Subcutaneous adipose tissue (tissue), 4 donors: ENCODE measurements around the gene NSD2. TPM values are rescaled to one million over a fixed set of nuclear protein-coding genes. Genes with fewer than 3 reads are reported as not detected.

Experiments used
- CTCF ChIP-seq: fragments of 450-650 bp; IDR thresholded peaks from one replicate; pipeline ENCODE4 v1.5.1; 2016; ENCODE audit warnings: low read depth, mild to moderate bottlenecking, control low read depth, antibody characterized with exemption, moderate library complexity
- total RNA-seq, 4 donors: library from RNA; depleted of rRNA; stranded (reverse); fragments of >200 nt; gene quantifications; one replicate each; pipeline ENCODE4 v1.1.0, GENCODE V29; 2016

The NSD2 gene
- total RNA-seq, 4 donors from 2014 or later: 22.3 to 49.9 (median 33.7) TPM

GRCh38 chr4:1968686-1969295 lies 97.6 kb downstream of the NSD2 start:
- no peak for TF ChIP-seq CTCF

- TF ChIP-seq CTCF: no peak
These were observed 98.9 kb downstream of the NSD2 start for GRCh38 chr4:1969928-1970723.

- TF ChIP-seq CTCF: no peak
These were observed 99.7 kb downstream of the NSD2 start for GRCh38 chr4:1970926-1971325.

GRCh38 chr4:1971456-1972200 lies 100.4 kb downstream of the NSD2 start:
- no peak for TF ChIP-seq CTCF

- TF ChIP-seq CTCF: no peak
These were observed 101.2 kb downstream of the NSD2 start for GRCh38 chr4:1972414-1972813.

- no peak for TF ChIP-seq CTCF
These were observed 102.0 kb downstream of the NSD2 start for GRCh38 chr4:1973218-1973617.

GRCh38 chr4:1973661-1974060 lies 102.5 kb downstream of the NSD2 start:
- no peak for TF ChIP-seq CTCF
